Activated CD8-positive, alpha-beta memory T cell treated with anti-CD3 and anti-CD28 coated beads, Interleukin-2, amount 50 U/mL, for 24 hours (primary cell): ENCODE measurements around the gene FAM171A1.
"Not testable (repeated sequence)": the region's sequence is repeated elsewhere in the genome, so short reads cannot be mapped to it uniquely, and the experiment has no call there.

Source experiments
- DNase-seq: peaks from one replicate; pipeline ENCODE4 v3.0.0-alpha.2; 2020; ENCODE audit errors: extremely low read depth

Gene FAM171A1

GRCh38 chr10:15344876-15345285, 26.2 kb downstream of the FAM171A1 start:
- no peak for DNase-seq

- no peak for DNase-seq
Measured at GRCh38 chr10:15344256-15344875, 26.7 kb downstream of the FAM171A1 start.

- DNase-seq = no peak
Measured at GRCh38 chr10:15342970-15343369, 28.1 kb downstream of the FAM171A1 start.

GRCh38 chr10:15341502-15342128, 29.5 kb downstream of the FAM171A1 start:
- DNase-seq = no peak

GRCh38 chr10:15339892-15340291, 31.2 kb downstream of the FAM171A1 start:
- no peak for DNase-seq

GRCh38 chr10:15337441-15337923, 33.6 kb downstream of the FAM171A1 start:
- DNase-seq = not testable (repeated sequence)

- DNase-seq = no peak
Measured at GRCh38 chr10:15336211-15336610, 34.9 kb downstream of the FAM171A1 start.

- DNase-seq = no peak
Measured at GRCh38 chr10:15335508-15335907, 35.6 kb downstream of the FAM171A1 start.

GRCh38 chr10:15334650-15335323, 36.3 kb downstream of the FAM171A1 start:
- DNase-seq = no peak

GRCh38 chr10:15333909-15334649, 37.0 kb downstream of the FAM171A1 start:
- DNase-seq = no peak

GRCh38 chr10:15333181-15333580, 37.9 kb downstream of the FAM171A1 start:
- DNase-seq = not testable (repeated sequence)

GRCh38 chr10:15331461-15331860, 39.6 kb downstream of the FAM171A1 start:
- no peak for DNase-seq

GRCh38 chr10:15329437-15329836, 41.7 kb downstream of the FAM171A1 start:
- DNase-seq = no peak

- no peak for DNase-seq
Measured at GRCh38 chr10:15325944-15326284, 45.2 kb downstream of the FAM171A1 start.

GRCh38 chr10:15325243-15325943, 45.7 kb downstream of the FAM171A1 start:
- no peak for DNase-seq

GRCh38 chr10:15324611-15325010, 46.5 kb downstream of the FAM171A1 start:
- DNase-seq = no peak

GRCh38 chr10:15324113-15324512, 47.0 kb downstream of the FAM171A1 start:
- DNase-seq = no peak

- no peak for DNase-seq
Measured at GRCh38 chr10:15322356-15322755, 48.7 kb downstream of the FAM171A1 start.

GRCh38 chr10:15321431-15322341, 49.4 kb downstream of the FAM171A1 start:
- no peak for DNase-seq

GRCh38 chr10:15320522-15321203, 50.4 kb downstream of the FAM171A1 start:
- DNase-seq = no peak
